Panc1 (cell line): ENCODE data around the gene PLCD1.

Experiments used
- POLR2AphosphoS5 ChIP-seq: IDR thresholded peaks from 2 replicates; pipeline ENCODE4 v1.6.1; 2012; ENCODE audit warnings: mild to moderate bottlenecking, low read depth, low read length, moderate library complexity
- TCF7L2 ChIP-seq: IDR thresholded peaks from 2 replicates; pipeline ENCODE4 v1.6.1; 2011; ENCODE audit warnings: mild to moderate bottlenecking, low read depth, low read length, inconsistent platforms
- TF ChIP-seq, protein P1 (sequence below), 2 experiments: IDR thresholded peaks; 2 replicates each; pipeline ENCODE4 v1.6.1; 2011 to 2012; ENCODE audit warnings: low read depth in 2 of 2, control low read depth in 1 of 2, low read length in 1 of 2, mild to moderate bottlenecking in 1 of 2, moderate library complexity in 1 of 2; ENCODE audit not compliant: insufficient read depth in 1 of 2
- TF ChIP-seq, protein P2 (sequence below): fragments of 450-650 bp; IDR thresholded peaks from 2 replicates; pipeline ENCODE4 v1.5.1; 2017; ENCODE audit warnings: mild to moderate bottlenecking

DNA sequence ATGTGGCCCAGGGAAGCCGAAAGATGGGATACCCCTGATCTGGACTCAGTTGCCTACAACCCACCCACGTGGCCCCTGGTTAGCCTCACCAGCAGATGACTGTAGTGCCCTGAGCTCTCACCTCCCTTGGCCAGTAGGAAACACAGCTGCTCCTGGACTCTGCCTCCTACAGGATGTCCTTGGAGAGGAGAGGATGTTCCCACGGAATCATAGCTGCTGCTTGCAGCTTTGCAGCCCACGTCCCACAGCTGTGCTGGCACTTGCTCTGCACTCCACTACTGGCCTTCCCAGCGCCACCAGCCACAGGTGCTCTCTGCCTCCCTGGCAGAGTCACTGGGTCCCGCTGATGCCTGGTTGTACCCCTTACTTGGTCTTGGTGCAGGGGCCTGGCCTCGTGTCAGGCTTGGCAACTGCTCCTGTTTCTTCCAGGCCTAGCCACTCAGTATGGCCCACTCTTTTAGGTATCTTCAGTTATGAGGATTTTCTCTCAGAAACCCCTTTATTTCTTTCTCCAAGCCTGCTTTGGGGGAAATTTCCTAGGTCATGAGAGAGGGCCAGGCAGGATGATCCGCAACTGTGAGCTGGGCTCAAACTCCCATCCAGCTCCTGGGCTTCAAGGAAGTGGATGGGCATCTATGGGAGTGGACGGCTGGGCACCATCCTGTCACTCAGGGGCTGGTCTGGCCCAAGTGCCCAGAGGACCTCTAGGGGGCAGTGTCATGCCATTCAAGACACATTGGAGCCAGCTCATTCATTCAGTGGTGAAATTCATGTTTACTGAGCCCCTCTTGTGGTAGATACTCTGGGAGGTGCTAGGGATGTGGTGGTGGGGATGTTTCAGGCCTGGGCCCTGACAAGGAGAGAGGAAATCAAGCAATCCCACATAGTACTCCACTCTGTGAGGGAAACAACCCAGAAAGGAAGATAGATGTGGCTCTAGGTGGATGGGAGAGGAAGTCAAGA lies 55.0 kb downstream of the PLCD1 start:
- TF ChIP-seq, protein P1, sequence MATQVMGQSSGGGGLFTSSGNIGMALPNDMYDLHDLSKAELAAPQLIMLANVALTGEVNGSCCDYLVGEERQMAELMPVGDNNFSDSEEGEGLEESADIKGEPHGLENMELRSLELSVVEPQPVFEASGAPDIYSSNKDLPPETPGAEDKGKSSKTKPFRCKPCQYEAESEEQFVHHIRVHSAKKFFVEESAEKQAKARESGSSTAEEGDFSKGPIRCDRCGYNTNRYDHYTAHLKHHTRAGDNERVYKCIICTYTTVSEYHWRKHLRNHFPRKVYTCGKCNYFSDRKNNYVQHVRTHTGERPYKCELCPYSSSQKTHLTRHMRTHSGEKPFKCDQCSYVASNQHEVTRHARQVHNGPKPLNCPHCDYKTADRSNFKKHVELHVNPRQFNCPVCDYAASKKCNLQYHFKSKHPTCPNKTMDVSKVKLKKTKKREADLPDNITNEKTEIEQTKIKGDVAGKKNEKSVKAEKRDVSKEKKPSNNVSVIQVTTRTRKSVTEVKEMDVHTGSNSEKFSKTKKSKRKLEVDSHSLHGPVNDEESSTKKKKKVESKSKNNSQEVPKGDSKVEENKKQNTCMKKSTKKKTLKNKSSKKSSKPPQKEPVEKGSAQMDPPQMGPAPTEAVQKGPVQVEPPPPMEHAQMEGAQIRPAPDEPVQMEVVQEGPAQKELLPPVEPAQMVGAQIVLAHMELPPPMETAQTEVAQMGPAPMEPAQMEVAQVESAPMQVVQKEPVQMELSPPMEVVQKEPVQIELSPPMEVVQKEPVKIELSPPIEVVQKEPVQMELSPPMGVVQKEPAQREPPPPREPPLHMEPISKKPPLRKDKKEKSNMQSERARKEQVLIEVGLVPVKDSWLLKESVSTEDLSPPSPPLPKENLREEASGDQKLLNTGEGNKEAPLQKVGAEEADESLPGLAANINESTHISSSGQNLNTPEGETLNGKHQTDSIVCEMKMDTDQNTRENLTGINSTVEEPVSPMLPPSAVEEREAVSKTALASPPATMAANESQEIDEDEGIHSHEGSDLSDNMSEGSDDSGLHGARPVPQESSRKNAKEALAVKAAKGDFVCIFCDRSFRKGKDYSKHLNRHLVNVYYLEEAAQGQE (IDR thresholded peaks at IDR 0.05; ENCODE audit: insufficient read depth in 1 of 2, low read depth in 2 of 2, low read length in 1 of 2), result no peak
- TF ChIP-seq, protein P2, sequence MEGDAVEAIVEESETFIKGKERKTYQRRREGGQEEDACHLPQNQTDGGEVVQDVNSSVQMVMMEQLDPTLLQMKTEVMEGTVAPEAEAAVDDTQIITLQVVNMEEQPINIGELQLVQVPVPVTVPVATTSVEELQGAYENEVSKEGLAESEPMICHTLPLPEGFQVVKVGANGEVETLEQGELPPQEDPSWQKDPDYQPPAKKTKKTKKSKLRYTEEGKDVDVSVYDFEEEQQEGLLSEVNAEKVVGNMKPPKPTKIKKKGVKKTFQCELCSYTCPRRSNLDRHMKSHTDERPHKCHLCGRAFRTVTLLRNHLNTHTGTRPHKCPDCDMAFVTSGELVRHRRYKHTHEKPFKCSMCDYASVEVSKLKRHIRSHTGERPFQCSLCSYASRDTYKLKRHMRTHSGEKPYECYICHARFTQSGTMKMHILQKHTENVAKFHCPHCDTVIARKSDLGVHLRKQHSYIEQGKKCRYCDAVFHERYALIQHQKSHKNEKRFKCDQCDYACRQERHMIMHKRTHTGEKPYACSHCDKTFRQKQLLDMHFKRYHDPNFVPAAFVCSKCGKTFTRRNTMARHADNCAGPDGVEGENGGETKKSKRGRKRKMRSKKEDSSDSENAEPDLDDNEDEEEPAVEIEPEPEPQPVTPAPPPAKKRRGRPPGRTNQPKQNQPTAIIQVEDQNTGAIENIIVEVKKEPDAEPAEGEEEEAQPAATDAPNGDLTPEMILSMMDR, result peak; percentile 85
- TF ChIP-seq POLR2AphosphoS5 (no peak), TCF7L2 (no peak)
